AG20443 (cell line): ENCODE results near the gene RFX2.
"Not testable (repeated sequence)": the region's sequence is repeated elsewhere in the genome, so short reads cannot be mapped to it uniquely, and the experiment has no call there.

Source experiments
- DNase-seq: peaks from one replicate; pipeline ENCODE4 v3.0.0; 2012; ENCODE audit warnings: low spot score, mixed read lengths

RFX2 gene

GRCh38 chr19:6074709-6075403 lies 35.4 kb downstream of the RFX2 start:
- no peak for DNase-seq

DNA sequence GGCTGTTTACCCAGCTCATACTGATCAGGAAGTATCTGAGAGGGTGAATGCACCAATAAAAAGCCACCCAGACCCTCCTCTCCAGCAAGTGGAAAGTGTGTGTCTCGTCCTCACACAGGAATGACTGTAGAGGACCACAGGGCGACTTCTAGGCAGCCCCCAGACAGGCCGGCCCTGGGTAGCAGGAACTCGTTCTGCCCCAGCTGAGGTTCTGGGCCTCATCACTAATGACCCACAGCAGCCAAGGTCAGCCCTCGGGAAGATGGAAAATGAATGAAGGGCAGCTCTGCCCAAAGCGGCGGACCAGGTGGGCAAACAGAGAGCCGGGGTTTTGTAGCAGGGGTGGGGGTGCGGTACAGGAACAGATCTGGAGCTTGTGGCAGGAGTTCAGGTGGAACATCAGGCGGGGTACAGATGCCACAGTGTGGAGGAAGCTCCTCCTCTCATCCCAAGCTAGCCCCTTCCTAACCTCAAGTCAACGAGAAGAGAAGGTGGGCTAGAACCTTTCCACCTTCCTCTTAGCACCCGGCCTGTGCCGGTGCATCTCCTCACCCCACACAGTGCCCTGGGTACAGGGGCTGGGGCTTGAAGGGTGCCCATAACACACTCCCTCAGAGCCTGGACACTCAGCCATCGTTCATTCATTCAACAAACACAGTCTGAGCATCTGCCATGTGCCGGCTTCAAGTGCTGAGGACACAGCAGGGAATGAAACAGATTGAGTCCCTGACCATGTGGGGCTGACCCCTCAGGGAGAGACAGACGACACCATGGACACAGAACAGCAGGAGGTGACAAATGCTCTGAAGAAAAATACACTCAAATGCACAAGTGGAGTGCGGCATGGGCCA lies 36.2 kb downstream of the RFX2 start:
- DNase-seq, result no peak

DNA sequence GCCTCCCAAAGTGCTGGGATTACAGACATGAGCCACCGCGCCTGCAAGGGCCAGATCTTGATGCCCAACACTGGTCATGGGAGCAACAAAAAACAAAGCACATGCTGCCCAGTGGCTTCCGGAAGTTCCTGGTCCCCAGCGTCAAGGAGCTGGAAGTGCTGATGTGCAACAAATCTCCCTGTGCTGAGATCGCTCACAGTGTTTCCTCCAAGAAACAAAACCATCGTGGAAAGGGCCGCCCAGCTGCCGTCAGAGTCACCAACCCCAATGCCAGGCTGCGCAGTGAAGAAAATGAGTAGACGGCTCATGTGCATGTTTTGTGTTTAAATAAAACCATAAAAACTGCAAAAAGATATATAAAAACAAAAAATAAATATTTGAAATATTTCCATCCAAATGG lies 37.1 kb downstream of the RFX2 start:
- DNase-seq, result not testable (repeated sequence)

GRCh38 chr19:6071875-6072274 lies 38.4 kb downstream of the RFX2 start:
- DNase-seq, result peak; percentile 22

DNA sequence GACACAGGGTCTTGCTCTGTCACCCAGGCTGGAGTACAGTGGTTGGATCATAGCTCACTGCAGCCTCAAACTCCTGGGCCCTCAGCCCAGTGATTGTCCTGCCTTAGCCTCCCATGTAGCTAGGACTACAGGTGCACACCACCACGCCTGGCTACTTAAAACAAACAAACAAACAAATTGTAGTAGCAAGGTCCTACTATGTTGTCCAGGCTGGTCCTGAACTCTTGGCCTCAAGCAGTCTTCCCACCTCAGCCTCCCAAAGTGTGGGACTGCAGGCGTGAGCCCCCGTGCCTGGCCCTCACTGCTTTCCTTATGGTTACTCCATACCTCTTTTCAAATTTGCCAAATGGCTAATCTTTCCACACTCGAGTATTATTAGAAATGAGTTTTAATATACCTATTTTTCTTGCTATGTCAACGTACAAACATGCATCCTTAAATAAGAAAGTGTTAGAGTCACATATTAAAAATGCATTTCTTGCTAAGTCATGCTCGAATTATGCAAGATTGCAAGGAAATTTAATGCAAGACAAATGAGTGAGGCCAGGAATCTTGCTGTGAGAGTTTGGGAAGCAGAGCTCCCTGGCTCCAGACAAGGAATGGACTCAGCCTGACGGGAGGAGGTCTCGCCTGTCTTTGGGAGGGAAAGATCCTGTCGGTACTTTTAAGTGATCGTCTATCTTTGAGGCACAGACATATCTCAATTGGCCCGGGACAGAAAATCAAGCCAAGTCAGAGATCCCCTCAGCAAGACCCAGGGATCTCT lies 39.4 kb downstream of the RFX2 start:
- DNase-seq, result peak; percentile 82

- DNase-seq, result no peak
Observed at GRCh38 chr19:6070207-6070681, 40.1 kb downstream of the RFX2 start.

DNA sequence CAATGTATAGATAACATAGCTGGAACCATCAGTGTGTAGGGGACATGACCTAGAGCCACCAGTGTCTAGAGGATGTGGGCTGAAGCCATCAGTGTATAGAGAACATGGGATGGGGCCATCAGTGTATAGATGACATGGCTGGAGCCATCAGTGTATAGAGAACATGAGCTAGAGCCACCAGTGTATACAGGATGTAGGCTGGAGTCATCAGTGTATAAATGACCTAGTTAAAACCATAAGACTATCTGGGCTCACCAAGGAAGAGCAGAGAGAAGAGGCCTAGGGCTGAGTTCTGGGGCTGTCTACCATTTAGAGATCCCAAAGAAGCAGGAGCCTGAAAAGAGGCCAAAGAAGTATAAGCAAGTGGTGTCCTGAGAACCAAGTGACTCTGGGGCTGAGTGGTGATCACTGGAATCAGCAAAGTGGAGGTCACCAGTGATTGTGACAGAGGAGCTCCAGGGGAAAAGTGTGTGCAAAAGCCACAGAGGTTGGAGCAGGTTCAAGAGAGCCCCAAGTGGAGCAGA lies 41.0 kb downstream of the RFX2 start:
- DNase-seq, result no peak

GRCh38 chr19:6068711-6069110 lies 41.6 kb downstream of the RFX2 start:
- no peak for DNase-seq

- no peak for DNase-seq
Observed at GRCh38 chr19:6067975-6068374, 42.3 kb downstream of the RFX2 start.

DNA sequence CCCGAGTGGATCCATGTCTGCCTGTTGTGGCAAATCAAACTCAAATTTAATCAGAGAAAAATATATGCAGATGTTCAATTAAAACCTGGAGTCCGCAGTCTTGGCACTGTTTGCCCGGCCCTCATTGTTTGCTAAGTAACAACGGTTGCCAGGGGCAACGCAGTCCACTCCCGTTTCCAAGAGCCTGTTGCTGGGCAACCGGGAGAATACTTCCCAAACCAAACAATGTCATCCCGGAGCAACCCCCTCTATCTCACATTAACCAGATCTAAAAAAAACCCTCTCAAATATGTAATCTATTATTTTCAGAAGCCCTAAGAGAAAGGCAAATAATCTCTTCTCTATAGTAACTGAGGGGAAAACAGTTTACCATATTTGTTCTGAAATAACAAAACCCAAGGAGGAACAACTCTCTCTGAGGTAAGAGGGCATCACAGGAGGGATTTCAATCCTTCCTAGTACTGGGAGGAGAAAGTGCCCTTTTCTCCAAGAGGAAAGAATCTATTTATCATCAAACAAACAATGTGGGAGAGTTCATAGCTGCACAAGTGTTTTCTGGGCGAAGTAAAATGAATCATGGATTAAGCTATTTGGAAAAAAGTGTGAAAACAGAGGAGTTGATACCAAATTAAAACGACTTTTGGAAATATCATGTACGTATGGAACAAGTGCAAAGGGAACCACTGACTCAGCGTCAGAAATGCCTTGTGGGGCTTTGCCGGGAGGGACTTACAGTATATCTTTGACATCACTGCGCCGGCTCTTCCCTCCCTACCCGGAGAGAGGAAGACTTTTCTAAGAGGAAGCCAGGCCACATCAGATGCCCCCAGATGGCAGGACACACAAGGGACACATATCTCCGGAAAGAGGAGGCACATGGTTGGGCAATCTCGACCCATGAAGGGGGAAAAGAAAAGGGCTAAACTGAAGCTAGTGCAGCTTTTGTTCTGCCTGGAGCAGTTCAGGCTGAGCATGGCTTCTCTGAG lies 43.3 kb downstream of the RFX2 start:
- peak; percentile 92 for DNase-seq

GRCh38 chr19:6065685-6066374 lies 44.5 kb downstream of the RFX2 start:
- peak; percentile 38 for DNase-seq

DNA sequence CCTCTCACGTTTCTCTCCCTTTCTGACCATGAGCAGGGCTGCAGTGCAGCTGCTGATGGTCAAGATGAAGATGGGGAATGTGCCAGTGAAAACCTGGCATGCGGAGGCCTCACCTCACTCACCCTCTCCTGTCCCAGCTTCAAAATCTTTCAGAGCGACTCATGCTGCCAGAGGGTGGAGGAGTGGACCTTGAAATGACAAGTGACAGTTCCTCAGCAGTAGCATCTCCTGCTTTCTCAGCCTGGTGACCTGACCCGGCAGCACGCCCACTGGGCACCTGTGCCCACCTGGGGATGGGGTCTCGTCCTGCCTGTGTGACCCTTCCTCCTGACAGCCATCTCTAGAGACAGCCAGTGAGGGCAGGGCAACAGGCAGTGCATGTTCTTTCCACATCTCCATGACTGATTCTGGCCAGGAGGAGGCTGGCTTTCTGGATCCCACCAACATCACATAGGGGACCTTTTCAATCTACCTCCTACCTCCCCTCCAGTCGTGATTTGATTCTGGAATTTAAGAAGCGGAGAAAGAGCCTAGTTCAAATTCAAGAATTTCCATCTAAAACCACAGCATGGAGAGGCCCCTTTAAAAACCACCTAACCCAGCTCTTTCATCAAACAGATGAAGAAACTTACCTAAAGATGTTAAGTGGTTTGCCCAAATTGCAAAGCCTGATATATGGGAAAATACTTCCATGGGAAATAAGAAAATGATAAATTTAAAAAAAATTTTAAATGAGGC lies 45.8 kb downstream of the RFX2 start:
- no peak for DNase-seq

DNA sequence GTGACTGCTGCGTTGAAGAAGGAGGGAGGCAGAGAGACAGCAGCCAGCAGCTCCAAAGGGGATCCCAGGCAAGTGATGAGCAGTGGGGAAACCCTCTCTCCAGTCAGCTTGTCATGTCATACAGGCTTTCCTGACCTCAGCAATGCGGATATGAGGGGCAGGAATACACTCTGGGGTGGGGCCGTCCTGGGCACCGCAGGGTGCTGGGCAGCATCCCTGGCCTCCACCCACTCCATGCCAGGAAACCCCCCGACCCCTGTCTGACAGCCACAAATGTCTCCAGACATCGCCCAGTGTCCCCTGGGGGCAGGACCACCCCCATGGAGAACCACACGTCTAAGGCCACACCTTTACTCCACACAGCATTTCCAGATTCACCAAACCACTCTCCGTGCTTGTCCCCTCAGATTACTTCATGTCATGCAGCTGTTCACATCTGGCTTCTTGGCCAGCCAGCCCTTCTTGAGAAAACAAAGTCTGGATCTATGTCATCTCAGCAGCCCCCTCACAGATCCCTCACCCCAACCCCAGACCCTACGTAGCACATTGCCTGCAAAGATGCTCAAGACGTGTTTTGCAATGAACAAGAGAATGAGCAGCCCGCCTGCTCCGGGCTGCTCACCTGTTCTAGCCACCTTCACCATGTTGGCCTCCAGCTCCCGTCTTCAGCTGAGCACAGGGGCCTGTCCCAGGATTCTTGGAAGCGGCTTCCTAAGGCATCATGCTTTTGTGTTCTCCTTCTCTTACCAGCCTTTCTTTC lies 46.5 kb downstream of the RFX2 start:
- DNase-seq, result no peak

DNA sequence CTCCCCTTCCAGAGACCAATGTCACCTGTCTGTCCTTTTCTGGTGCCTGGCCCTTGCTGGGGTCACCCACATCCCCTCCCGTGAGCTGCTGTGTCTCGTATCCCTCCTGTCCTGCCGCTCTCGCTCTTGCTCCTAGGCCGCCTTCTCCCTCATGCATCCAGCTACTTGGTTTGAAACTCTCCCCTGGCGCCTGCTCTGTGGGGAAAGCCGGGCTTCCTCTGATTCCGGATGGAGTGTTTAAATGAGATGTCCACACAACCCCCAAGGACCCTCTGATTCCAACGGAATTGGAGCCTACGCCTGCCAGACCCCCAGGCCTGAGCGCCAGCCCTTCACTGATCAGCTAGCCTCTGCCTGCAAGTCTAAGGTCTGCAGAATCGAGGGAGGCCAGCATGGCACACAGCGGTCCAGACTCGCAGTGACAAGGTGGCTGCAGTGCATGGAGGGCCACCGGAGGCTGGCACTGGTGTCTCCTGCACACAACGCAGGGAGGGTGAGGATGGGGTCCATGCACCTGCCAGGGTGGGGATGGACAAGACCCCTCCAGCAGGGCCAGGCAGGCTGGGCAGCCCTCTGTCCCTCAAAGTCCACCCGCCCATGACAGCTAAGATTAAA lies 47.2 kb downstream of the RFX2 start:
- DNase-seq, result no peak

DNA sequence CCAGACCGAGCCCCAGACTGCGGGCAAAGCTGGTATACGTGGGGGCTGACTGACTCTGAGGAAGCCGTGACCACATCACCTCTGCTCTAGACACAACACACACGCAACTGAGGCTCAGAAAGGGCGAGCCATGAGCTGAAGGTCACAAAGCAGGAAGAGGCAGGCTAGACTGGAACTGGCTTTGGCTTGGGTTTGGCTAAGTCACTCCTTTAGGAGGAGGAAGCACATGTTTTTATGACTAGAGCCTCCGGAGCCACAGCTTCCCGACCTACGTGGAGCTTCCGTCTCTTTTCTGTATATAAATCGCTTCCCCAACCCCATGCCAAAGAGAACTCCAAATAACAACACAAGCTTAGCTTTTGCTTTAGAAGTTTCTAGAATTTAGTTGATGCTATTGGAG lies 48.0 kb downstream of the RFX2 start:
- DNase-seq, result peak; percentile 32

- DNase-seq, result peak; percentile 30
Observed at GRCh38 chr19:6061376-6062130, 48.7 kb downstream of the RFX2 start.

GRCh38 chr19:6060600-6061375 lies 49.5 kb downstream of the RFX2 start:
- DNase-seq, result peak; percentile 37
